Fibroblast of the aortic adventitia (primary cell): ENCODE results near the gene MRPS17. TPM values are rescaled to one million over a fixed set of nuclear protein-coding genes. Genes with fewer than 3 reads are reported as not detected.

Experiments used
- DNase-seq: peaks from one replicate; pipeline ENCODE4 v3.0.0-alpha.2; 2010; ENCODE audit warnings: low read depth
- H3K4me3 ChIP-seq: 2 replicates; pipeline ENCODE4 v1.5.1; 2011; ENCODE audit warnings: low read depth, mild to moderate bottlenecking, control low read depth, low read length, moderate library complexity
- total RNA-seq: library from RNA; depleted of rRNA; stranded (reverse); fragments of >200 nt; gene quantifications from 2 replicates; pipeline ENCODE4 v1.2.3, GENCODE V29; 2012; ENCODE audit warnings: low replicate concordance
- TF ChIP-seq, protein P1 (sequence below): IDR thresholded peaks from 2 replicates; pipeline ENCODE4 v1.5.1; 2011; ENCODE audit warnings: mild to moderate bottlenecking, low read length, control low read depth, inconsistent platforms; ENCODE audit not compliant: insufficient read depth

The MRPS17 gene
- total RNA-seq, 1 donor = 15.8 TPM

DNA sequence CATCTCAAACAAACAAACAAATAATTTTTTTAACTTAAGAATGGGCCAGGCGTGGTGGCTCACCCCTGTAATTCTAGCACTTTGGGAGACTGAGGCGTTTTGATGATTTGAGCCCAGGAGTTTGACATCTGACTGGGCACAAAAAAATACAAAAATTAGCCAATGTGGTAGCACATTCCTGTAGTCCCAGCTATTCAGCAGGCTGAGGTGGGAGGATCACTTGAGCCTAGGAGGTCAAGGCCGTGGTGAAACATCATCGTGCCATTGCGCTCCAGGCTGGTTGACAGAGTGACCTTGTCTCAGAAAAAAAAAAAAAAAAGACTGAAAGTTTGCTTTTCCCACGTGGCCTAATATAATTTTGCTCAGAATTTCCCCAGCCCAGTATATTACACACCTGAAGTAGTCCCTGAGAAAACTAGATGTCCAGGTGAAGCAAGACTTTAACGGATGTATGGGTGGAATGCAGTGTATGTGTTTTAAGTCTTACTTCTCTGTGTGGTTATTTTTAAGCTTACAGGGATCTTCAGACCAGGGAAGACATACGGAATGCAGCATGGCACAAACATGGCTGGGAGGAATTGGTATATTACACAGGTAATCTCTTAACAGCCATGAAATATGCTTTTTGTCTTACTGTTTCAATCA is 45.3 kb downstream of the MRPS17 start:
- no peak overlapping the region for H3K4me3 ChIP-seq
- TF ChIP-seq, protein P1, sequence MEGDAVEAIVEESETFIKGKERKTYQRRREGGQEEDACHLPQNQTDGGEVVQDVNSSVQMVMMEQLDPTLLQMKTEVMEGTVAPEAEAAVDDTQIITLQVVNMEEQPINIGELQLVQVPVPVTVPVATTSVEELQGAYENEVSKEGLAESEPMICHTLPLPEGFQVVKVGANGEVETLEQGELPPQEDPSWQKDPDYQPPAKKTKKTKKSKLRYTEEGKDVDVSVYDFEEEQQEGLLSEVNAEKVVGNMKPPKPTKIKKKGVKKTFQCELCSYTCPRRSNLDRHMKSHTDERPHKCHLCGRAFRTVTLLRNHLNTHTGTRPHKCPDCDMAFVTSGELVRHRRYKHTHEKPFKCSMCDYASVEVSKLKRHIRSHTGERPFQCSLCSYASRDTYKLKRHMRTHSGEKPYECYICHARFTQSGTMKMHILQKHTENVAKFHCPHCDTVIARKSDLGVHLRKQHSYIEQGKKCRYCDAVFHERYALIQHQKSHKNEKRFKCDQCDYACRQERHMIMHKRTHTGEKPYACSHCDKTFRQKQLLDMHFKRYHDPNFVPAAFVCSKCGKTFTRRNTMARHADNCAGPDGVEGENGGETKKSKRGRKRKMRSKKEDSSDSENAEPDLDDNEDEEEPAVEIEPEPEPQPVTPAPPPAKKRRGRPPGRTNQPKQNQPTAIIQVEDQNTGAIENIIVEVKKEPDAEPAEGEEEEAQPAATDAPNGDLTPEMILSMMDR = no peak
- DNase-seq = no peak

DNA sequence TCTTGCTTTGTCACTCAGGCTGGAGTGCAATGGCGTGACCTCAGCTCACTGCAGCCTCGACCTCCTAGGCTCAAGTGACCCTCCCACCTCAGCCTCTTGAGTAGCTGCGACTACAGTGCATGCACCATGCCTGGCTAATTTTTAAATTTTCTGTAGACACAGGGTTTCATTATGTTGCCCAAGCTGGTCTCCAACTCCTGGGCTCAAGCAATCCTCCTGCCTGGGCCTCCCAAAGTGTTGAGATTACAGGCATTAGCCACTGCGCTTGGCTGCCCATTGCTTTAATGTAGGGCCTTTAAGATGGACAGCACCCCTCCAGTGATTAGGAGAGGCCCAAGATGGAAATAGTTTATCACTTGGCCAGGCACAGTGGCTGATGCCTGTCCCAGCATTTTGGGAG is 52.1 kb downstream of the MRPS17 start:
- H3K4me3 ChIP-seq = no peak overlapping the region
- no peak for DNase-seq
- TF ChIP-seq, protein P1 = no peak

Other genes starting within 250 kb of the MRPS17 start
- gene SEPTIN14, start 89.1 kb upstream of the MRPS17 start, total RNA-seq = not detected in 2 replicates
- gene ZNF713, start 64.4 kb upstream of the MRPS17 start, total RNA-seq = 2.9 and 16.8 TPM in 2 replicates
- gene NIPSNAP2, start 12.7 kb downstream of the MRPS17 start, total RNA-seq = 32.2 and 55.0 TPM in 2 replicates
- 48.8 and 84.3 TPM in 2 replicates for gene PSPH, start 99.6 kb downstream of the MRPS17 start, total RNA-seq
- gene CCT6A, start 99.9 kb downstream of the MRPS17 start, total RNA-seq = 188 and 193 TPM in 2 replicates
- 177 and 199 TPM in 2 replicates for gene SUMF2, start 112.4 kb downstream of the MRPS17 start, total RNA-seq
- 2.3 and 3.4 TPM in 2 replicates for gene PHKG1, start 141.1 kb downstream of the MRPS17 start, total RNA-seq
- 175 and 348 TPM in 2 replicates for gene CHCHD2, start 154.6 kb downstream of the MRPS17 start, total RNA-seq
- gene NUPR2, start 164.5 kb downstream of the MRPS17 start, total RNA-seq = not detected in 2 replicates